Ammon's horn (tissue), 1 donor: ENCODE data around the gene HIVEP3.
"Not testable (repeated sequence)": the region's sequence is repeated elsewhere in the genome, so short reads cannot be mapped to it uniquely, and the experiment has no call there.

Experiments used
- DNase-seq: peaks from one replicate; pipeline ENCODE4 v3.0.0-alpha.2; 2016; ENCODE audit warnings: low spot score

Gene HIVEP3

GRCh38 chr1:41711581-41711980 lies 207.1 kb downstream of the HIVEP3 start:
- DNase-seq, result peak; percentile 32

- no peak for DNase-seq
Measured at GRCh38 chr1:41710980-41711379, 207.7 kb downstream of the HIVEP3 start.

- DNase-seq, result no peak
Measured at GRCh38 chr1:41709873-41710272, 208.8 kb downstream of the HIVEP3 start.

DNA sequence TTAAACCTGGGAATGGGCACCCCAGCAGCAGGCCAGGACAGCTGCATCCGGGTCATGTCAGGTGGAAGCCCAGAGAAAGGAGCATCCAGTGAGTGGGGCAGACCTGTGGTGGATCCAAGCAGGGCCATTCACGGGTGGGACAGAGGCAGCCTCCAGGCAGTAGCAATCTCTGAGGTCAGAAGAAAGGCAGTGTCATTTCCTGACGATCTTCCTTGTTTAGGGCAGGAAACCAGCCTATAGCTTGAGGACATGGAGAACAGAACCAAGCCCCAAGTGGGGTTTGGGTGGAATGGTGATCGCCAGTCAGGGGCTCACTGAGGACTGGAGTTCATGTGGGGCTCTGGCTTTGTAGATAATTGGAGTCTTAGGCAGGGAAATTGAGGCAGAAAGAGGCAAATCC lies 209.4 kb downstream of the HIVEP3 start:
- no peak for DNase-seq

DNA sequence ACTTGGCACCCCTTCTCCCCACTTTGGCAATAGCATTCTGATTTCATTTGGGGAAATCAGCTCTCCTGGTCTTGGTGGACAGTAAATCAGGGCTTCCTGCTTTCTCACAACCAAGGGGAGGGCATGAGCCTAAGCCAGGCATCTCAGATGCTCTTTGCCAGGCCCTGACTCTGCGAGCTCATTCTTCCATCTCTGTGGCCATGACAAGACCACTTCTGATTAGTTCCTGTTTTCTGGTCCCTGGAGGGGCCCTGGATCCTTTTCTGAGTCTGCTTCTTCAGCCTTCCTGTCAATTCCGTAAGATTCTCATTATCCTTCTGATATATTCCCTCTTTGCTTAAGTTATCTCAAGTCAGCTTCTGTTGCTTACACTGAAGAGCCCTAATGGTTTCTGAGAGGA lies 210.4 kb downstream of the HIVEP3 start:
- no peak for DNase-seq

- no peak for DNase-seq
Measured at GRCh38 chr1:41707793-41708192, 210.9 kb downstream of the HIVEP3 start.

- no peak for DNase-seq
Measured at GRCh38 chr1:41705798-41706197, 212.9 kb downstream of the HIVEP3 start.

DNA sequence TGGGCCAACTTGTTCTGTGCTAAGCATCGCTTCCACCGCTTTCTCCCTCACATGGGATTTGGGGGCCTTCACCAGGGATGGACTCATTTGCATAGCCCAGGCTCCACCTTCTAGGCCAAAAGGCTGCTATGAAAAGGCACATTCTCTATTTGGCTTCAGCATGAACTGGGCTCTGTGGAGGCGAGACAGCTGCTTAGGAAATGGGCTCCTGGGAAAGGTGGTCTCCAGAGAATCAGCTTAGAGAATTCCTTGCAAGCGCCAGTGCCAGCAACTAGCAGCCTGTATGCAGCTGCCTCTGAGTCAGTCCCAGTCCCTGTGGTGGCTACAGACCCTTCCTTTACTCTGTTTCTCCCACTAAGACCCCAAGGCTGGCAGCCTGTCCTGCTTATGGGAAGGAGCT lies 214.5 kb downstream of the HIVEP3 start:
- DNase-seq, result no peak

DNA sequence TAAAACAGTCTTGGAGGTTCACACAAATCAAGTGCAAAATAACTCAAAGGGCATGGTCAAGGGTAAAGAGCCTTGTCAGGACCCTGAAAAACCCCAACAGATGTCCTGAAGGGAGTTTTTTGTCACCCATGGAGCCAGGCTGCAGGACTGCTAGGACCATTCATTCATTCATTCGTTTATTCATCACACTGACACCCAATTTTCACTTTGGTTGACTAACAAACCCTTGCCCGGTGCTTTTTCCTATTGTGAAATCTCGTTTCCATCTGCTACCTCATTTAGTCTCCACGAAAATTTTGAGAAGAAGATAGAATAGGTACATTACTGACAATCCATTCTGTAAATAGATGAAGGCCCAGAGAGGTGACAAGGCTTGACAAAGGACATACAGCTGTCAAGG lies 216.0 kb downstream of the HIVEP3 start:
- no peak for DNase-seq

DNA sequence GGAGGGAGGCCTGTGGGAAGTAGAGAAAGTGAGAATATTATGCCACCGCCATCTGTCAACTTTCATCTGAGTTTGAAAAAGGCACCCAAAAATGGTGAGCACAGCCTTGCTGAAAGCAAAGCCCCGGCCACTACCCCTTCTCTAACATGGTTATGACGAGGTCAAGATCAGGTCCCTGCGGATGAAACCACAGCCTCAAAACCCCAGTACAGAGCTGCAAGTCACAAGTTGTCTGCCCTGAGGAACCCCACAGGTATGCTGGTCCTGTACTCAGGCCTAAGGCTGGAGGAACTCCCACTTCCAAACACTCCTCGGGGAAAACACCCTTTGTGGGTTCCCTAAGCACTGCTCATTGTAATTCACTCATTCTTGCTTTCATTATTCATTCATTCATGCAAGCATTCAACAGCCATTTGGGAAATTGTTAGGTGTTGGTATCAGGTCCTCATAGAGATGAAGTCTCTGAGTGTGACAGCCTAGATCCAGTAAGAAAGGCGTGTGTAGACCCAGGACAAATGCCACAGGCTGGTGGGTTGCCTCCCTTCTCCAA lies 217.7 kb downstream of the HIVEP3 start:
- no peak for DNase-seq

- no peak for DNase-seq
Measured at GRCh38 chr1:41700581-41700980, 218.1 kb downstream of the HIVEP3 start.

GRCh38 chr1:41699861-41700248 lies 218.9 kb downstream of the HIVEP3 start:
- no peak for DNase-seq

DNA sequence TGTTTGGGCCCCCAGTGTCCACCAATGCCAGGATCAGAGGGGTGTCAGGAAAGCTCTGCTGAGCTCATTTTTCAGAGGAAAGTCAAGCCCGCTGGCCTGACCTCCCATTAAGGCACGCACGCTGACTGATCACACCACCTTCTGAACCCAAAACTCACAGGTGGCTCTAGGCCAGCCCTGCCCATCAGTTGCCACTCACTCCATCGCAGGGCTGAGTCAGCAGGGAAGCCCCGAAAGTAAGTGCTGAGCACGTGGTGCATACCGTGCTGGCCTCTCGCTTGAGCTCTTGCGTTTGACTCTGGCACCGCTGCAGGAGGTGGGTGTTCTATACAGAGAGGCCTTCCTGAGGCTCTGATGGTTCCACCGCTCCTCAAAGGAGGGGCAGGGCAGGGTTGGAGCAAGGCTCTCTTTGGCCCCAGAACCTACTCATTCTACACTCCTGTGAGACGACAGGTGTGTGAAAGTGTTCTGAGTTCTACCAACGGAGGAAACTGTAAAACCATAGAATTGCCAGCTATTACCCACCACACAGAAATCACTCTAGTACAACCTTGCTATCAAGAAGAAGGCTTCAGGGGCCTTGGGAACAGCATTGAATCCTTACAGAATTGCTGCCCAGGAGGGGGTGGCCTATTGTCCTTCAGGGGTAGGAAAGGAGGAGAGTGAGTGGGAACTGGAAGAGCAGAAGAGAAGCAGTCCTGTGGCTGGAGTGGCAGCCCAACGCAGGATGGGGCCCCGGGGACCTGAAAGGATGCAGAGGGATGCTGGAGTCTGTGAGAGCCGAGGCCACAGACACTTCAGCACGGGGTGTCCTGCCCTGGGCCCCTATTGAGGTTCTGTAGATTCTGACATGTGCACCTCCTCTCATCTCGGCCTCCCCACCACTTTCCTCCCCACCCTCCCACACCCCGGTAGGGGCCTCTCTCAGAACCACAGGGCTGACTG lies 219.5 kb downstream of the HIVEP3 start:
- no peak for DNase-seq

GRCh38 chr1:41696381-41696780 lies 222.3 kb downstream of the HIVEP3 start:
- peak; percentile 23 for DNase-seq

GRCh38 chr1:41695118-41695745 lies 223.5 kb downstream of the HIVEP3 start:
- DNase-seq, result peak; percentile 67

GRCh38 chr1:41691966-41692365 lies 226.8 kb downstream of the HIVEP3 start:
- not testable (repeated sequence) for DNase-seq

DNA sequence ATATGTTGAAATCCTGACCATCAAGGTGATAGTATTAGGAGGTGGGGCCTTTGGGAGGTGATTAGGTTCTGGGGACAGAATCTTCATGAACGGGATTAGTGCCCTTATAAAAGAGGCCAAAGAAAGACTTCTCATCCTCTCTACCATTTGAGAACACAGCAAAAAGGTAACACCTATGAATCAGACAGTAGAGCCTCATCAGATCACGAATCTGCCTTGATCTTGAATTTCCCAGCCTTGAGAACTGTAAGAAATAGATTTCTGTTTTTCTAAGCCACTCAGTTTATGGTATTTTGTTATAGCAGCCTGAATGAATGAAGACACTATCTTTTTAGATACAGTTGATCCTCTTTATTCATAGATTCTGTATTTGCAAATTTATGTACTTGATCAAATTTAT lies 227.3 kb downstream of the HIVEP3 start:
- no peak for DNase-seq

- no peak for DNase-seq
Measured at GRCh38 chr1:41690331-41690730, 228.4 kb downstream of the HIVEP3 start.

GRCh38 chr1:41689558-41689981 lies 229.2 kb downstream of the HIVEP3 start:
- DNase-seq, result peak; percentile 86

DNA sequence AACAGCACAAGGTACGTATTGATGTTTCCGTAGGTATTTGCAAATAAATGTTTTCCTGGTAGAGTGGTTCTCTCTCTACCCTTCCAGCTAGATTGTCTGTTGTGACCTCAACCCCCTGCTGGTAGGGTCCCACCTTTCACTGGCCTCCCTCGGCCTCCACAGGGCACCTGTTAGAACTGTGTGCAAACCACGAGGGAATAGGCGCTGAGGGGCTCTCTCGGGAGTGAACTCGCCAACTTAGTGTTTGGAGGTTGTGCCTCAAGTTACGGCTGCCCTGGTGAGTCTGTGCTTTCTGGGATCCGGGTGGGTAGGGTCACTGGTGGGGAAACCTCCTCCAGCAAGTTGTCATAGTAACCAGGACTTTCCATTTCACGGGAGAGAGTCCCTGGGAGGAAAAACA lies 229.6 kb downstream of the HIVEP3 start:
- DNase-seq, result no peak

DNA sequence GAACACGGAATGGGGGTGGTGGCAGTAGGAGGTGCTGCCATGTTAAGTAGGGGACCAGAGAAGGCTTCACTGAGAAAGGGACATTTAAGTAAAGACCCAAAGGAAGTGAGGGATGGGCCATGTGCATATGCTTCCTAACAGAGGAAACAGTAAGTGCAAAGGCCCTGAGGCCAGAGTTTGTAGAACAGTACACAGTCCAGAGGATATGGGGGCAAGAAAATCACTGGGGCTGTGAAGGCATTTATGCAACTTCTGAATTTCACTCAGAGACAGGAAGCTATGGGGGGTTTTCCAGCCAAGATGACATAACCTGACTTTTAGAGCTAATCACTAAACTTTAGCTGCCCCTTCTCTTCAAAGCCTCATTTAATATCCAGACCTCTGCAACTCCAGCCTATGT lies 231.7 kb downstream of the HIVEP3 start:
- DNase-seq, result no peak

- DNase-seq, result no peak
Measured at GRCh38 chr1:41683681-41684500, 234.8 kb downstream of the HIVEP3 start.
